NCI-H345 treated with DMSO at 0.1 percent for 48 hours (cell line): ENCODE measurements around the gene MRE11.
"Not testable (repeated sequence)": the region's sequence is repeated elsewhere in the genome, so short reads cannot be mapped to it uniquely, and the experiment has no call there.

Source experiments
- DNase-seq: peaks from one replicate; lab custom pipeline; 2025; ENCODE audit not compliant: unreplicated experiment; lab: John Stamatoyannopoulos, UW

Gene MRE11

GRCh38 chr11:94433049-94433448, 60.6 kb downstream of the MRE11 start:
- no peak for DNase-seq

GRCh38 chr11:94424662-94425061, 69.0 kb downstream of the MRE11 start:
- no peak for DNase-seq

- DNase-seq, result no peak
Measured at GRCh38 chr11:94424011-94424410, 69.6 kb downstream of the MRE11 start.

GRCh38 chr11:94423507-94423906, 70.1 kb downstream of the MRE11 start:
- no peak for DNase-seq

GRCh38 chr11:94418123-94418765, 75.4 kb downstream of the MRE11 start:
- DNase-seq, result no peak

GRCh38 chr11:94417386-94417987, 76.2 kb downstream of the MRE11 start:
- DNase-seq, result no peak

GRCh38 chr11:94405062-94405833, 88.4 kb downstream of the MRE11 start:
- no peak for DNase-seq

- no peak for DNase-seq
Measured at GRCh38 chr11:94402355-94402754, 91.3 kb downstream of the MRE11 start.

GRCh38 chr11:94401773-94402265, 91.8 kb downstream of the MRE11 start:
- no peak for DNase-seq

- DNase-seq, result peak; percentile 20
Measured at GRCh38 chr11:94400839-94401772, 92.5 kb downstream of the MRE11 start, which contains the start of gene GPR83. Gene GPR83, minus strand, starts transcription at chr11:94401419. Its CDS starts 172 bp downstream, at chr11:94401247.

GRCh38 chr11:94400457-94400838, 93.2 kb downstream of the MRE11 start:
- DNase-seq, result no peak

- DNase-seq, result no peak
Measured at GRCh38 chr11:94400050-94400449, 93.6 kb downstream of the MRE11 start.

GRCh38 chr11:94398101-94398500, 95.5 kb downstream of the MRE11 start:
- DNase-seq, result no peak

GRCh38 chr11:94396282-94396681, 97.4 kb downstream of the MRE11 start:
- DNase-seq, result no peak

GRCh38 chr11:94391937-94392336, 101.7 kb downstream of the MRE11 start:
- not testable (repeated sequence) for DNase-seq

- no peak for DNase-seq
Measured at GRCh38 chr11:94379613-94380012, 114.0 kb downstream of the MRE11 start.

GRCh38 chr11:94376841-94377240, 116.8 kb downstream of the MRE11 start:
- no peak for DNase-seq

GRCh38 chr11:94370576-94370975, 123.1 kb downstream of the MRE11 start:
- DNase-seq, result not testable (repeated sequence)
